Endothelial cell (in vitro differentiated cells): ENCODE data around the gene SPOCK1. TPM values are rescaled to one million over a fixed set of nuclear protein-coding genes. Genes with fewer than 3 reads are reported as not detected.

Experiments used
- DNase-seq: peaks from one replicate; pipeline ENCODE4 v3.0.0; 2021; ENCODE audit warnings: low spot score
- H3K27ac Mint-ChIP-seq: one replicate; pipeline ENCODE4 v1.8.0; 2021; ENCODE audit warnings: mixed read lengths, inconsistent platforms; ENCODE audit not compliant: unreplicated experiment
- H3K27me3 Mint-ChIP-seq: one replicate; pipeline ENCODE4 v1.8.0; 2021; ENCODE audit warnings: mild to moderate bottlenecking, moderate library complexity, mixed read lengths, inconsistent platforms; ENCODE audit not compliant: unreplicated experiment
- H3K36me3 Mint-ChIP-seq: one replicate; pipeline ENCODE4 v1.8.0; 2021; ENCODE audit warnings: mild to moderate bottlenecking, low read depth, mixed read lengths, inconsistent platforms; ENCODE audit not compliant: unreplicated experiment
- H3K4me1 Mint-ChIP-seq: one replicate; pipeline ENCODE4 v1.8.0; 2021; ENCODE audit warnings: mild to moderate bottlenecking, mixed read lengths, inconsistent platforms; ENCODE audit not compliant: unreplicated experiment
- H3K4me3 Mint-ChIP-seq: one replicate; pipeline ENCODE4 v1.8.0; 2021; ENCODE audit warnings: mild to moderate bottlenecking, mixed read lengths, inconsistent platforms; ENCODE audit not compliant: unreplicated experiment
- H3K9me3 Mint-ChIP-seq: one replicate; pipeline ENCODE4 v1.8.0; 2021; ENCODE audit warnings: mixed read lengths, inconsistent platforms; ENCODE audit not compliant: unreplicated experiment
- CTCF ChIP-seq: fragments of 200-600 bp; sonication (generic); IDR thresholded peaks from one replicate; pipeline ENCODE4 v1.5.0; 2021; ENCODE audit warnings: antibody characterized with exemption; ENCODE audit not compliant: unreplicated experiment
- total RNA-seq: library from RNA; stranded (reverse); fragmentation: NEBNext Ultra II Directional; extraction: Animal tissue kit (Norgen Biotek cat#: 25700); gene quantifications from one replicate; pipeline ENCODE4 v1.2.1, GENCODE V29; 2021; ENCODE audit not compliant: unreplicated experiment

Gene SPOCK1
- total RNA-seq, 1 donor from 2014 or later = 8.7 TPM

- H3K9me3 Mint-ChIP-seq = no peaks in the 10 kb centered on the region
- no peaks in the 10 kb centered on the region for H3K4me1 Mint-ChIP-seq
- no peaks in the 10 kb centered on the region for H3K36me3 Mint-ChIP-seq
- peak overlapping the region; percentile 62 for H3K4me3 Mint-ChIP-seq
- DNase-seq = peak; percentile 48
- H3K27ac Mint-ChIP-seq = no peak overlapping the region
- H3K27me3 Mint-ChIP-seq = peaks cover 7% of the 10 kb centered on the region
- TF ChIP-seq CTCF = no peak
Measured at GRCh38 chr5:137498301-137498735, 808 bp downstream of the SPOCK1 start.

- no peaks in the 10 kb centered on the region for H3K9me3 Mint-ChIP-seq
- H3K27ac Mint-ChIP-seq = no peak overlapping the region
- peak overlapping the region; percentile 62 for H3K4me3 Mint-ChIP-seq
- no peaks in the 10 kb centered on the region for H3K4me1 Mint-ChIP-seq
- TF ChIP-seq CTCF = no peak
- no peak for DNase-seq
- no peaks in the 10 kb centered on the region for H3K36me3 Mint-ChIP-seq
- peaks cover 7% of the 10 kb centered on the region for H3K27me3 Mint-ChIP-seq
Measured at GRCh38 chr5:137497396-137498290, 1.5 kb downstream of the SPOCK1 start.

GRCh38 chr5:137496919-137497318 is 2.2 kb downstream of the SPOCK1 start:
- H3K4me1 Mint-ChIP-seq = no peaks in the 10 kb centered on the region
- no peak for DNase-seq
- no peak for TF ChIP-seq CTCF
- H3K36me3 Mint-ChIP-seq = no peaks in the 10 kb centered on the region
- no peaks in the 10 kb centered on the region for H3K9me3 Mint-ChIP-seq
- peaks cover 7% of the 10 kb centered on the region for H3K27me3 Mint-ChIP-seq
- no peak overlapping the region for H3K27ac Mint-ChIP-seq
- no peak overlapping the region for H3K4me3 Mint-ChIP-seq

- Mint-ChIP-seq H3K9me3 (no peaks in the 10 kb centered on the region), H3K27me3 (no peaks in the 10 kb centered on the region), H3K4me1 (no peaks in the 10 kb centered on the region), H3K4me3 (no peak overlapping the region), H3K27ac (no peak overlapping the region), H3K36me3 (no peaks in the 10 kb centered on the region)
- DNase-seq = no peak
- no peak for TF ChIP-seq CTCF
Measured at GRCh38 chr5:137492331-137492730, 6.8 kb downstream of the SPOCK1 start.

GRCh38 chr5:137491121-137491520 is 8.0 kb downstream of the SPOCK1 start:
- Mint-ChIP-seq H3K4me3 (no peak overlapping the region), H3K9me3 (no peaks in the 10 kb centered on the region), H3K36me3 (no peaks in the 10 kb centered on the region), H3K27ac (no peak overlapping the region), H3K4me1 (no peaks in the 10 kb centered on the region), H3K27me3 (no peaks in the 10 kb centered on the region)
- no peak for DNase-seq
- TF ChIP-seq CTCF = no peak
